GM19238 (cell line): ENCODE results near the gene SLC9A9.
"Not testable (repeated sequence)": the region's sequence is repeated elsewhere in the genome, so short reads cannot be mapped to it uniquely, and the experiment has no call there.

Experiments
- DNase-seq: peaks from one replicate; pipeline ENCODE4 v3.0.0; 2011; ENCODE audit warnings: low spot score; ENCODE audit not compliant: insufficient read length

The SLC9A9 gene

DNA sequence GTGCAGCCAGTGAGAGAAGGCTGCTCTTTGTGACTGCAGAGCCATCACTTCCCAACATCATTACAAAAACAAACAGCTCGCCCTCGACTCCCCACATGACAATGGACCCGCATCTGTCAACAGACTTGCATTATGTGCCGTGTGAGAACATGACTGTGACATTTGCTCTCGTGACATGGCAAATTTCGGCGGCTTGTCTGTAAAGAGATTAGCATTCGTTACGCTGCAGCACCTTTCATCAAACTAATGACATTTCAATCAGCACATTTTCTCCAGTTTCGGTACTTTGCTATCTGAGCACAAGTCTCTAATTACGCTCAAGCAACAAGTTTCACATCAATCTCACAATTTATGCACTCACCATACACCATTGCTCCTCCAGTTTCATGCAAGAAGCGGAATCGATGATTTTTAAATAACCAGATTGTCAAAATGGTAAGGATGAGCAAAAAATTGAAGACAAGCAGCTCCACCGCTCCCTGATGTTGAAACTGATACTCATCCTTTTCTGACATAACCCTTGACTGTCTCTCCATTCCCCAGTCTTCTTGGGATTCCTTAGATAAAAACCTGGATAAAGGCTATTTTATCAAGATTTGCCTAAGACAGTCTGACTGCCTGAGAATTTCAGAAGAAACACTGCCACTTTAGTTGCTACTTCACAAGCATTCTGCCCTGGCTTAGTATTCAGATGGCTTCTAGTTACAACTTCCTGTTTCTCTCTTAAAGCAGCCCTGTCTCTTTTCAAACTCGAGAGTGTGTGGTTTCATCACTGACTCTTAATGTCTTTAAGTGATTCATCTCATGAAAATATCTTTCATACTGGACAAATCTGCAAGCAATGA lies at the start of gene SLC9A9:
Gene SLC9A9, minus strand, starts transcription at position 682 of the 845 bp plus-strand sequence. Its CDS starts 146 bp downstream, at position 536.
- DNase-seq: peak; percentile 23

DNA sequence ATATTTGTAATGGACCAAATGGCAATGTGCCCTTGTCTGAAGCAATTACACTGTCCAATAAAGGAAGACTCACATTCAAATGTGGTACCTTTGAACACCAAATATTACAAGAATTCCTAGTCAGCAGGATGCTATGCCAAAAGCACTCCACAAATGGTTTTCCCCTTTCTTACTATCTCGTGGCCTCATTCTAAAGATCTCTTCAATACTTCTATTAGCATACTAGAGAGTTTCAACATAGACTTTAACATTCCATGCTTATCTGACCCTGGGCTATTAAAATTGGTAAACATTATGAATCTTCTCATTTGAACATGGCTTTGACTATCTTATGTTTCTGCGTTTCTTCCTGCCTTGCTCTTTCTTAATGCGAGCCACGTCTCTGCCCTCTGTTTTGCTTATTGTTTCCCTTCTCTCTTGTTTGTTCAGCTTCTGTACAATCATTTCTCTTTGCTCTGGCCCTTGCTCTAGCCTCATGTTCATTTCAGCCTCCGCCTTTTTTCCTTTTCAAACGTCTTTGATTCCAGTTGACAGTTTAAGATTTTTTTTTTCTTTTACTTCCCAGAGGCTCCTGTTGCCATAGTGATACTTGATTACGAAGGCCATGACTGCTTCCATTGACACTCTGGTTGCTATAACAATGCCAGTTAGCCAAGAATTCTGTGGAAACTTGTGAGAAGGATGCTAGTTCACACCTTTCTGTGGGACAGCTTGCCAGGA lies 49.5 kb upstream of the SLC9A9 start:
- DNase-seq: no peak

DNA sequence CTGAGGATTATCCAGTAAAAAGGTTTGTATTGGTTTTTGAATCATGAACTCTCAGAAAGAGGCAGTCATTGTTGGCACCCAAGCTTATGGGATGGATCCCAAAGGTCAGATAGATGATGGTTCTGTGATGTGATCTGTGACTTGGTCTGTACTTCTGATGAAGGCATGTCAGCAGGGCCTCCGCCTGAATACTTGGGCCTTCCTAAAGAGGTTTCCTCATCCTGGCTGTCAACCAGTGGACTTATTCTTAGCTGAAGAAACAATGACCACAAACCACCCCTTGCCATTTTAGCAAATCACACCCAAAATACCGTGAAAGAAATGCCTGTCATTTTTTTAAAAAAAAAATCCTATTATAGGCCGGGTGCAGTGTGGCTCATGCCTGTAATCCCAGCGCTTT lies 48.2 kb upstream of the SLC9A9 start:
- no peak for DNase-seq

DNA sequence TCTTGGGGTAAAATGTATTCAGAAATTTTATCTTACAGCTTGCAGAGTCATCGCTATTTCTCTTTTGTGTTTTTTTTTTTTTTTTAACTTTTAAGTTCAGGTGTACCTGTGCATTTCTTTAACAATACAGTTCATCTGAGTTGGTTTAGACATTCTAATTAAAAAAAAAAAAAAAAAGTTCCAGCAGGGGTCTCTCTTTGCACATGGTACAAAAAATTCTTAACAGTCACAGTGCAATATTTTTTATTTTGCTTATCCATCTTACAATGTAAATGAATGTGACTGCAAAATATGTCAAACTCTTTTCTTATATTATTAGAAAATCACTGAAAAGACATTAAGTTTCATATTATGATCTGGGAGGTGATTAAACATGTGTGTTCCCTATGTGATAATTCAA lies 47.5 kb upstream of the SLC9A9 start:
- no peak for DNase-seq

DNA sequence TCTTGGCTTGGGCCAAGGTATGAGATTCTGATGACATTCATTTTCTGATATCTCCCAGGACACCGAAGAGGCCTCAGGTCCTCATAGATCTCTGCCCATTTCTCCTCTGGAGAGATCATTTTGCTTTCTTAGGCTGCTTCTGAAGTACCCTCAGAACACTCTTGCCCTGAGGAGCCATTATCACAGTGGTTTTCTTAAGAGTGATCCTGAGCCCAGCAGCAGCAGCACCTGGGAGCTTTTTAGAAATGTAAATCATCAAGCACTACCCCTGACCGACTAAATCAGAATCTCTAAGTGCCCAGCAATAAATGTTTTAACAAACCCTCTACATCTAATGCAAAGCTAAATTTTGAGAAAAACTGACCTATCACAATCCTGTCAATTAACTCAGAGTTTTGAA lies 40.6 kb upstream of the SLC9A9 start:
- no peak for DNase-seq

DNA sequence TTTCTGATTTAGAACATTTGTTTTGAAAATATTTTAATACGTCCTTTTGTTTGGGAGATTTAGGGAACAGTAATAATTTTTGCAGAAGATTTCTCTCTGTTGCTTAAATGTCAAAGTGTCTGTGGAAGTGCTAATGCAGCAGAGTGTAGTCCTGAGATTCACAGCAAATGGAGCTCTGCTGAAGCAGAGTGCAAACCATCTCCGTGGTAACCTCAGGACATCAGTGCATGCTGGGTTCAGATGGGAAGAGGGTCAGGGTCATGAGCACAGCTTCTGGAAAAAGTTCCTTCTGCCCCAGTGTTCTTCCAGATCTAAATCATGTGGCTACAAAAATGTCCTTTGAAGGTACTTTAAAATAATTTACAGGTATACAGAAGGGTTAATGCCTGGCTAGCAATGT lies 39.9 kb upstream of the SLC9A9 start:
- DNase-seq: no peak

DNA sequence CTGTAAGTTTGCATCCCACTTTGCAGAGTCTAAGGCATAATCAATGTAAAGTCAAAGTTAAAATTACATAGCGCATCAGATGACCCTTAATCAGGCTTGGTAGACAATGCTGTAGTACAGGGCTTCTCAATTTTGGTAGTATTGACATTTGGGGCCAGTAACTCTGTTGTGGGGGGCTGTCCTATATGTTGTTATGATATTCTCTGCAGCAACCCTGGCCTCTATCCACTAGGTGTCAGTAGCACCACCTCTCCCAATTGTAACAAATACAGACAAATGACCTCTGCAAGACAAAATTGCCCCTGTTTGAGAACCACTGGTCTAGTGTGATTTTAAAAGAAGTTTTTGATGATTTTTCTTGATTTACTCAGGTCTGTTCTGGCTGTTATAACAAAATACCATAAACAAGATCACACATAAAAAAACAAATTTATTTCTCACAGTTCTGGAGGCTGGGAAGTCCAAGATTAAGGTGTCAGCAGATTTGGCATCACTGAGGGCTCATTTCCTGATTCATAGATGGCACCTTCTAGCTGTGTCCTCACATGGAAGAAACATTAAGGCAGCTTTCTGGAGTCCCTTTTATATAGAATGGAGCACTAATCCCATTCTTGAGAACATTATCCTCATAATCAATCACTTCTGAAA lies 37.6 kb upstream of the SLC9A9 start:
- peak; percentile 4 for DNase-seq

DNA sequence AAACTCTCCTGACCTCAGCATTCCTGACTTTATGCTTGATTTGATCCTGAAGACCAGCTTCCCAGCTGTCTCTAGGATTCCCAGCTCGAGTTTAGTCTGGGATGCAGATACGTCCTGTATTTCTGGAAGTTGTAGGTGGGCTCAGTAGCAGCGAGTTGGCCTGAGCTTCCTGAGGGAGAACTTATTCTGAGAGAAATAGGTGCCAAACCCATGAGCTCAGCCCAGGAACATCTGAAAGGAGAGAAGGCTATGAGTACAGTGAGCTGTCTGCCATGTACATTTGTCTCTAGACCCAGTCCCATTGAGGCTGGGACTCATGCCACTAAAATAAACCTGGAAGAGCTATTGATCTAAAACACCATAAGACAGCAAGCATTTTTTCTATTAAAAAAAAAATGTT lies 36.6 kb upstream of the SLC9A9 start:
- DNase-seq: no peak

DNA sequence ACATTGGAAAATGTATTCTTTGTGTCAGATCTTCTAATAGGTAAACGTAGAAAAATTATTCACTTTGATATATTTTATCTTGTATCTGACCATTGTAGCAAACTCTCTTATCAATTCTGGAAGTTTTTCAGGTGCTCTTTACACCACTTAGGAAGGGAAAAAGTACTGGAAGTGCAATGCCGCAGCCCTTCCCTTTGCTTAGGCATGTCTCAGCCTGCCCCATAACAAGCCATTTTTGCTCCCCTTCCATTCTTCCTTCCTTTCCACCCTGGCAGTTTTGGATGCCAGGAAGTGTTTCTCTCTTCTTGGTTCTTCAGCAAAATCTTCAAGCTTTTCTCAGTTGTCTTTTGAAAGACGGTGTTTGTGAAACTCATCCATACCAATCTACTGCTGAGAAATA lies 34.9 kb upstream of the SLC9A9 start:
- DNase-seq: no peak

DNA sequence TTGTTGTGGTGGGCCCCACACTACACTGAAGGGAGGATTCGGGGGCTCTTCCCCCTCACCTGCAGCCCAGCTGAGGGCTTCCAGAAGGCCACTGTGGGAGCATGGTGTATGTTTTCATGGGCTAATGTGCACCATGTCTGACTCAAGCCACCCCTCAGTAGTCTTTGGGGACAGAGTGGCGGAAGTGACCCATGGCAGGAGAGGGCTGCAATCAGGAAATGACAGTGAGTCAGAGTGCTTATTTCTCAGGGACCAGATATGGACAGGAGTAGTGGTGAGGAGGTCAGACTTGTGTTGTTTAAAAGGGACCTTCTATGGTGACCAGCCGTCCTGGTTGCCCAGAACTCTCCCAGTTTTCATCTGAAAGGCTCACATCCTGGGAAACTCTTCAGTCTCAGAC lies 32.8 kb upstream of the SLC9A9 start:
- no peak for DNase-seq

DNA sequence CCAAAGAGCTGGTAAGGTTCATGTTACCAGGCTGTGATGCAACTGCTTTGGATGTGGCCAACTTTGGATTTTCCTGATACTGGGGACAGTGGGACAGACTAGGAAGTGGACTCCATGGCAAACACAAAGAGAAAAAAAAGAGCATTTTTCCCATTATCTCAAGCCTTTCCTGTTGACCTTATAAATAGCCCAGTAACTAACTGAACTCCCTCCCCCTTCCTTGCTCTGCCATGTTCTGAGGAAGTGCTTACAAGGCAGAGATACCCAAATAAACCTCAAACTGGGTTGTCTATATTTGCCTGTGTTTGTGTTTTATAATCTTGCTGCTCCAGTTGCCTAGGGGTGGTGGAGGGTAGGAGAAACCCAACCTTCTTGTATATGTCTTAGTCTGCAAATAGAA lies 27.3 kb upstream of the SLC9A9 start:
- DNase-seq: no peak

DNA sequence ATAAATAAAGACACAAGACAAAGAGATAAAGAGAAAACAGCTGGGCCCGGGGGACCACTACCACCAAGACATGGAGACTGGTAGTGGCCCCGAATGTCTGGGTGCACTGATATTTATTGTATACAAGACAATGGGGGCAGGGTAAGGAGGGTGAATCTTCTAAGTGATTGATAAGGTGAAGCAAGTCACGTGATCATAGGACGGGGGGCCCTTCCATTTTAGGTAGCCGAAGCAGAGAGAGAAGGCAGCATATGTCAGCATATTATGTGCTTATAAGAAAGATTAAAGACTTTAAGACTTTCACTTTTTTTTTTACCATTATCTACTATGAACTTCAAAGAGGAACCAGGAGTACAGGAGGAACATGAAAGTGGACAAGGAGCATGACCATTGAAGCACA lies 25.3 kb upstream of the SLC9A9 start:
- DNase-seq: not testable (repeated sequence)

DNA sequence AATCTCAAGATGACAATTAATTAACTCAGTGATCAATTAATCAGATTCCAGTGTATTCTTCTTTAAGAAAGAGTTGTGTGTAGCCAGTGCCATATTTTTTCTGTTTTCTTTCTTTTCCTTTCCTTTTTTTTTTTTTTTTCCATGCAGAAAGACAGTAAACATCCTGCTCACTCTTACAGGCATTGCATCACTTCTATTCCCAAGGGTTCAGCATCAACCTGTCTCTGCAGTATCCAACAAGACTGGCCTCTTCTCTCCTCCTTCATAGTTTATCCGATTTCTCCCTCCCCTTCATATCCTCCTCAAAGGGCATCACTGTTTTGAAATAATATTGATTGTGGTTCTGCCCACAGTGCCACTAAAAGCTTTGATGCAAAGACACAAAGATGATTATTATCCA lies 17.0 kb upstream of the SLC9A9 start:
- DNase-seq: no peak

DNA sequence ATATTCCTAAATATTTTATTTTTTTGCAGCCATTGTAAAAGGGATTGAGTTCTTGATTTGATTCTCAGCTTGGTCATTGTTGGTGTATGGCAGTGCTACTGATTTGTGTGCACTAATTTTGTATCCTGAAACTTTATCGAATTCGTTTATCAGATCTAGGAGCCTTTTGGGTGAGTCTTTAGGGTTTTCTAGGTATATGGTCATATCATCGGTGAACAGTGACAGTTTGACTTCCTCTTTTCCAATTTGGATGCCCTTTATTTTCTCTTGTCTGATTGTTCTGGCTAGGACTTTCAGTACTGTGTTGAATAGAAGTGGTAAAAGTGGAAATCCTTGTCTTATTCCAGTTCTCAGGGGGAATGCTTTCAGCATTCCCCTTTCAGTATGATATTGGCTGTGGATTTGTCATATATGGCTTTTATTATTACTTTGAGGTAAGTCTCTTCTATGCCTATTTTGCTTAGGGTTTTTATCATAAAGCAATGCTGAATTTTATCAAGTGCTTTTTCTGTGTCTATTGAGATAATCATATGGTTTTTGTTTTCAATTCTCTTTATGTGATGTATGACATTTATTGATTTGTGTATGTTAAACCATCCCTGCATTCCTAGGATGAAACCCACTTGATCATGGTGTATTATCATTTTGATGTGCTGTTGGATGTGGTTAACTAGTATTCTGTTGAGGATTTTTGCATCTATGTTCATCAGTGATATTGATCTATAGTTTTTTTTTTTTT lies 11.4 kb upstream of the SLC9A9 start:
- DNase-seq: no peak

DNA sequence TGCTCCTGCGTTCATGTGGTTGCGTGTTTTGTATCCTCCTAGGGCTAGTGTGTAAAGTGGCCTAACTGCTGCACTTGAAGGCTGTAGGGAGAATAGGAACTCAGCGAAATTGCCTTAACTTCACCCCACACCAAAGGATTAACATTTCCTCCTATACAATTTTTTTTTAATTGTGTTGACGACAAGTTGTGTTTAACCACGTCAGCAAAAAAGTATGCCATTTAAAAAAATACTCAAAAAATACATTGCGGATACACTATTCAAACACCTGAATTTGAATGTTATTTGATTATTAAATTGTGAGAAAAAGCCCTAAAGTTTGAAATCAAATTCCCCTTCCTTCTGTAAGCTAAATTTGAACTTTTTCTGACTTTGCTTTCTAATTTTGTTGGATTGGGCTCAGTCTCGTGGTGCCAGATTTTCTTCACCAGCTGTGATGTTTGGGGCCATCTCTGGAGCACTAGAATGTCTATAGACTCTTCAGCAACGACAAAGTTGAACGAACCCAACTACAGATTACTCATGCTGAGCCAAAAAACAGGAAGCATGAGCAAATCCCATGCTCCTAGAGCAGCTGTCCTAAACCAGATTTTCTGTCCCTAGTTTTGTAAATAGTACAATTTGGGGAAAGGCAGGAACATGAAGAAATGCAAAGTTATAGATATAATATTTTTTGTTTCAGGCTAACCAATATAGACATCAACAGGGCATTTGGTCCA lies 8.1 kb upstream of the SLC9A9 start:
- DNase-seq: no peak

DNA sequence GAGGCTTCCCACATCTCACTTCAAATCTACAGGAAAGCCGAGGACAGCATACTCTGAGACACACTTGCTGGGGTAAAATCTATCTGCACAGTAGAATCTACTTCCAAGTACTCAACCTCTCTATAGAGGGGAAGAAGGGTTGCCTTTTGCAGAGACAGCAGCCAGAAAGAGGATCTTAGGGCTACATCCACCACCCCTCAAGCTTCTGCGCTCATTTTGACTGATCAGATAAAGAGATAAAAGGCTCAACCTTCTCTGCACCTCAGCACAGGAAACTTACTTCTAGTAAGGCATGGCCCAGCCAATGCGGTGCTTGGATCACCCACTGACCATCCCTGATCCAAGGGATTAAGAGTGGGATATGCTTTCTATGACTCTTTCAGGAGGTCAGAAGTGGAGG lies 6.9 kb upstream of the SLC9A9 start:
- no peak for DNase-seq

DNA sequence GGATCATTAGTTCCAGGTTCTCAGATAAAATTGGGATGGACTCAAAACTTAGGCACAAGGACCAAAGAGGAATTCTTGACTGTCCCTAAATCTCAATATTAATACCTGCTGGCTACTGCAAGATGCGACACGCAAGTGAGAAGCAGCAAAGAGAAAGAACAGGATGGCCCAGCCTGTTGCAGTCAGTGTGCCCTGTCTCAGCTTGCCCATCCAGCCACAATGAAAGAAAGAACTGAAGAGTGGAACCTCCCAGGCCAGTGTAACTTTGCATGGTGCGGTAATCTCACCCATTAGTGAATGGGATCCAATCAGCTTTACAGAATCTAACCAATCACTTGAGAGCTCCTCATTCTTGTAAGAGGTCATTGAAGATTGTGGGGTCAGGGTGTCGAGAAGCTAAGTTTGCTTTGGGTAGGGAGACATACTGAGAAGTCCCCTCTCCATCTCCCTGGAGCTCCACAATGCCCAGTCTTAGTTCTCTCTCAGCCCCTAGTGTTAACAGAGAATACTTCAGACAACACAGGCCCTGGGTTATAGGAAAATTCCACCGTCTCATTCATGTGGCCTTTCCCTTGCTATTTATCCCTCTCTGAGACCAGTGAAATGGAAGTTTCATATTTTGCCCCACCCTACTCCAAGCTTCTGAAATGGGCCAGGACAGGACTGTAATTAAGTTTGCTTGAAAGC lies 3.2 kb upstream of the SLC9A9 start:
- DNase-seq: no peak

DNA sequence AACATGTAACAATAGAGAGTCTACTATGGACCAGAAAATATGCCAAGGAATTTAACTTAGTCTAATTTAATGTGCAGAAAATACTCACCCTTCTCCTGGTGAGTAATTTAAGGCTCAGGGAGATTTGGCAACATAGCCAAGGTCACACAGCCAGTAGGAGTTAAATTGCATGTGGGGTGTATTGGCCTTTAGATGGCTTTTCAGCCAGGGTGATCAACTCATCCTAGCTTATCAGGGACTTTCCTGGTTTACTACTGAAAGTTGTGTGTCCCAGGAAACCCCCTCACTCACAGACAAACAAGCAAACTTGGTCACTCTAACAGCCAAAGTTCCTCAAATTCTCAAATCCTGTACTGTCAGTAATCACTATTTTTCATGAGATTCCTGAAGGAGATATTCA lies 2.6 kb upstream of the SLC9A9 start:
- no peak for DNase-seq

DNA sequence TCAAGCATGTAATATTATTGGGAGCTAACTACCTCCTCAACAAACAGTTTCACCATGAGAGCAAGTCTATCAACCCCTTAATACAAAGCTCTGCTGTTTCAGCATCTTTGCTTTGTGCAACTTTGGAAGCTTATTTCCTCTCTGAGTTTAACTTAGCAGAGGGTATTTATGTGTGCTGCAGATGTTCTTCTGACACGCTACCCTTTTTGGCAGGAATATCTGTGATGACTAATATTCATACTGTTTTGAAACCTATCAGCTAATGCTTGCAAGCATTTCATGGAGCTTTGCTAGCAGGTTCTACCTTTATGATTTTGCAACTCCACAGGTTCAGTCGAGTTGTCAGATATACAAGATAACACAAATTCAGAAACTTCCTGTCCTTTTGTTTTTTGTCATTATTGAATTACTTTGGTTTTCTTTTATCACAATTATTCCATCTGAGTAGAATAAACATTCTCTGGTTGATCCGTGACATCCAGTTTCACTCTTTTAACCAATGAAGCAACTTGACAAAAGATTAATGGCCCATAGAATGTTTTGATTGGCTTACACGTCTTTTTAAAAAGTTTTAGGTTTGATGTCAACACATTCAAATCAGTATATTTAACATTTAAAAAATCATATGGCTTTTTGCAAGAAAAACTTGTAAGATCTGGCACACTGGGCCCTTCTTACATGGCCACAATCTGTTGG lies 1.7 kb upstream of the SLC9A9 start:
- no peak for DNase-seq

DNA sequence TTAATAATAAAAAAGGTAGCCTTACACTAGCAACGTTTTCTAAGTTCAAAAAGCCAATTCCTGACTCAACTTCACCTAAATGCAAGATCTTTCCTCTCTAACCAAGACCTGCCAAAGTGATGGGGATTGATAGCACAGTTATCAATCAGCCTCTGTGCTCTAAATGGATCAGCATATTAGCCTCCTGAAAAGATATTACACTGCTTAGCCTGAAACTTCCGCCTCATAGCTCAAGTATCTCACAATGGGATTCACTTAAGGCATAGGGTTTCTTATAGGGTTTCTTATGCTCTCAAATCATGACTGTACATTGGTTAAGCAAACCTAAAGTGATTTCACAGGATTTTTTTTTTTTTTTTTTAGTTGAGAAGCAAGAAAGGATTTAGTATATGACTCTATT lies 436 bp upstream of the SLC9A9 start:
- no peak for DNase-seq
